HepG2 (cell line): ENCODE measurements around the gene OPN5. TPM values are rescaled to one million over a fixed set of nuclear protein-coding genes. Genes with fewer than 3 reads are reported as not detected.

ENCODE experiments used
- ATAC-seq: fragments of 200-7000 bp; cut with Tn5 transposase; 3 replicates; pipeline ENCODE4 v1.9.1; 2020; ENCODE audit warnings: mild to moderate bottlenecking, moderate library complexity
- BruUV-seq: library from RNA; stranded (reverse); fragments of 400-500 nt; replicated peaks from 2 replicates; lab custom pipeline; 2021; lab: Mats Ljungman, UMichigan
- CTCF ChIA-PET: fragments of 300-600 bp; formaldehyde crosslinking; extraction: SDS; loops from one replicate; lab custom pipeline; 2021; ENCODE audit warnings: low total read pairs, inconsistent platforms, low intra/inter-chr PET ratio; lab: Yijun Ruan, JAX
- POLR2A ChIA-PET: fragments of 350-600 bp; sonication (Branson Sonifier 250); formaldehyde crosslinking; loops from one replicate; lab custom pipeline; 2020; ENCODE audit warnings: antibody characterized with exemption, inconsistent platforms; lab: Yijun Ruan, JAX
- DNase-seq: peaks from one replicate; pipeline ENCODE4 v3.0.0-alpha.2; 2015; ENCODE audit warnings: low spot score
- FAIRE-seq: peaks from 3 replicates; lab custom pipeline; 2011; peaks lifted over from hg19 to GRCh38; lab: Jason Lieb, UNC
- H2AFZ ChIP-seq: one replicate; pipeline ENCODE4 v1.6.1; 2011; ENCODE audit warnings: low read length, inconsistent platforms
- H3K27ac ChIP-seq: fragments of 300-600 bp; 3 replicates; pipeline ENCODE4 v1.8.0; 2011; ENCODE audit warnings: mixed run types, mild to moderate bottlenecking, mixed read lengths, low read length, inconsistent platforms; ENCODE audit not compliant: insufficient read depth; ENCODE audit errors: extremely low read length
- H3K27me3 ChIP-seq, 2 experiments: fragments of 200-600 bp in 1 of 2; 2 replicates in 1 of 2; 3 replicates in 1 of 2; pipeline versions ENCODE4 v1.6.0 to v1.8.0; 2011; ENCODE audit warnings: low read length in 2 of 2, mild to moderate bottlenecking in 2 of 2, moderate library complexity in 2 of 2, inconsistent platforms in 1 of 2; ENCODE audit not compliant: insufficient read depth in 2 of 2, control insufficient read depth in 1 of 2
- H3K36me3 ChIP-seq, 2 experiments: fragments of 200-600 bp in 1 of 2; replicated peaks in 1 of 2; 2 replicates in 1 of 2; 3 replicates in 1 of 2; pipeline versions ENCODE4 v1.5.1 to v1.8.0; 2011; ENCODE audit warnings: low read length in 2 of 2, inconsistent platforms in 1 of 2; ENCODE audit not compliant: insufficient read depth in 2 of 2, control insufficient read depth in 1 of 2
- H3K4me1 ChIP-seq: 2 replicates; pipeline ENCODE4 v1.5.1; 2012; ENCODE audit warnings: low read length, inconsistent platforms; ENCODE audit not compliant: insufficient read depth
- H3K4me2 ChIP-seq: 2 replicates; pipeline ENCODE4 v1.6.0; 2011; ENCODE audit warnings: low read depth, low read length, inconsistent platforms
- H3K4me3 ChIP-seq, 3 experiments: fragments of 200-600 bp in 1 of 3; sonication (generic), shearing (Covaris generic) in 1 of 3; replicated peaks in 1 of 3; 2 replicates each; pipeline ENCODE4 v1.5.1; 2011 to 2016; ENCODE audit warnings: low read length in 3 of 3, inconsistent platforms in 2 of 3, low read depth in 2 of 3, mild to moderate bottlenecking in 2 of 3, control low read depth in 1 of 3, mixed read lengths in 1 of 3; ENCODE audit not compliant: insufficient read depth in 1 of 3
- H3K79me2 ChIP-seq: one replicate; pipeline ENCODE4 v1.6.1; 2011; ENCODE audit warnings: low read length, inconsistent platforms; ENCODE audit not compliant: insufficient read depth
- H3K9ac ChIP-seq: 2 replicates; pipeline ENCODE4 v1.6.0; 2011; ENCODE audit warnings: mild to moderate bottlenecking, low read depth, low read length, inconsistent platforms; ENCODE audit not compliant: insufficient read depth
- H3K9me3 ChIP-seq: 2 replicates; pipeline ENCODE4 v1.5.1; 2012; ENCODE audit warnings: mild to moderate bottlenecking, low read length
- H4K20me1 ChIP-seq: 2 replicates; pipeline ENCODE4 v1.6.0; 2011; ENCODE audit warnings: inconsistent platforms, mild to moderate bottlenecking, low read length, moderate library complexity; ENCODE audit not compliant: insufficient read depth
- CCAR2 ChIP-seq: fragments of 200-400 bp; formaldehyde crosslinking; optimal IDR thresholded peaks from 2 replicates; pipeline ENCODE3; 2018; ENCODE audit warnings: low read depth, mild to moderate bottlenecking, low read length, moderate library complexity
- HNF1A ChIP-seq, 2 experiments: sonication (generic) in 1 of 2; formaldehyde crosslinking in 1 of 2; IDR thresholded peaks; 2 replicates each; pipeline versions ENCODE4 v1.4.0 to v1.6.1; 2016 to 2020; ENCODE audit warnings: borderline replicate concordance in 1 of 2, low read depth in 1 of 2, mild to moderate bottlenecking in 1 of 2, missing genetic modification reagents in 1 of 2
- NFAT5 ChIP-seq: sonication (generic); formaldehyde crosslinking; IDR thresholded peaks from 2 replicates; pipeline ENCODE4 v1.4.0; 2020; ENCODE audit warnings: missing genetic modification reagents
- NR2F6 ChIP-seq, 2 experiments: IDR thresholded peaks; 2 replicates each; pipeline ENCODE4 v1.6.1; 2016; ENCODE audit warnings: antibody characterized with exemption in 1 of 2, mild to moderate bottlenecking in 1 of 2
- REPIN1 ChIP-seq: sonication (generic); formaldehyde crosslinking; IDR thresholded peaks from 2 replicates; pipeline ENCODE4 v1.8.0; 2022; ENCODE audit warnings: missing genetic modification reagents, low read depth, mild to moderate bottlenecking, borderline replicate concordance
- SRSF9 ChIP-seq: fragments of 200-400 bp; formaldehyde crosslinking; IDR thresholded peaks from 2 replicates; pipeline ENCODE4 v1.6.1; 2018; ENCODE audit warnings: borderline replicate concordance, mild to moderate bottlenecking, low read depth, low read length; ENCODE audit not compliant: insufficient read depth, poor library complexity, severe bottlenecking
- ZNF10 ChIP-seq: sonication (generic); formaldehyde crosslinking; IDR thresholded peaks from 2 replicates; pipeline ENCODE4 v1.4.0; 2020; ENCODE audit warnings: mild to moderate bottlenecking, low read depth, missing genetic modification reagents, borderline replicate concordance
- ZNF44 ChIP-seq: sonication (generic); formaldehyde crosslinking; IDR thresholded peaks from 2 replicates; pipeline ENCODE4 v1.5.1; 2020; ENCODE audit warnings: mild to moderate bottlenecking, missing genetic modification reagents
- ZNF607 ChIP-seq: sonication (generic); formaldehyde crosslinking; IDR thresholded peaks from 2 replicates; pipeline ENCODE4 v1.5.1; 2020; ENCODE audit warnings: missing genetic modification reagents, mild to moderate bottlenecking, borderline replicate concordance
- ZNF777 ChIP-seq: sonication (generic); formaldehyde crosslinking; IDR thresholded peaks from 2 replicates; pipeline ENCODE4 v1.4.0; 2020; ENCODE audit warnings: missing genetic modification reagents
- ZSCAN31 ChIP-seq: sonication (generic); formaldehyde crosslinking; IDR thresholded peaks from 2 replicates; pipeline ENCODE4 v1.5.0; 2020; ENCODE audit warnings: low read depth, mild to moderate bottlenecking, missing genetic modification reagents
- WGBS: methylation state at CpG from one replicate; pipeline ENCODE4 v1.1.6; 2017; ENCODE audit warnings: low lambda C conversion rate; 5-methylcytosine and 5-hydroxymethylcytosine counted together
- in situ Hi-C: cut with HindIII; loops from 2 replicates; pipeline ENCODE4 v1.10.0; 2017; ENCODE audit warnings: low pct_unique_long_range_greater_than_20kb; ENCODE audit not compliant: extremely low pct_ligation_motif_present
- intact Hi-C: fragments of 100-400 bp; cut with micrococcal nuclease; formaldehyde crosslinking; loops from one replicate; pipeline ENCODE4 v1.10.0; 2022; ENCODE audit not compliant: unreplicated experiment
- polyA plus RNA-seq, 8 experiments: library from polyadenylated mRNA; depleted of rRNA in 3 of 8; stranded (reverse) in 7 of 8; unstranded in 1 of 8; fragments of >200 nt; fragmentation: Illumina TruSeq in 4 of 8; extraction: Trizol in 4 of 8; gene quantifications; 2 replicates each; pipeline versions ENCODE4 v1.2.1 to v1.2.3, GENCODE V29; 2011 to 2016; ENCODE audit warnings: low read depth in 4 of 8, missing spikeins in 1 of 8, mixed read lengths in 1 of 8; ENCODE audit not compliant: insufficient read depth in 1 of 8
- total RNA-seq, 5 experiments: library from RNA; depleted of rRNA; stranded (reverse); fragments of >200 nt; fragmentation: Illumina TruSeq; extraction: Trizol; gene quantifications; 2 replicates each; pipeline ENCODE4 v1.2.3, GENCODE V29; 2016; ENCODE audit warnings: low read depth in 1 of 5
- TF ChIP-seq, protein P1 (sequence below): IDR thresholded peaks from 2 replicates; pipeline ENCODE4 v1.6.1; 2016; ENCODE audit warnings: control low read depth

Gene OPN5
- total and polyA plus RNA-seq, 2 of the 13 experiments (the other 11 are each of a cell fraction or from before 2014, with no cell fraction given): not detected

- no peak for TF ChIP-seq ZSCAN31 (CRISPR knock-in tag)
- no peak for TF ChIP-seq ZNF607
- TF ChIP-seq ZNF44 (CRISPR knock-in tag): no peak
These were observed 19.3 kb upstream of the OPN5 start (continued) for GRCh38 chr6:47762502-47762901.

- ATAC-seq: no peak
- 26% methylated on average over 3 of the region's 3 CpGs for WGBS
- FAIRE-seq: no peak
- POLR2A ChIA-PET: no interaction called here
- in situ Hi-C loops (no loop called here), intact Hi-C loops (no loop called here)
- CTCF ChIA-PET: no interaction called here
- Histone ChIP-seq H3K36me3 (no peaks in the 10 kb centered on the region), H3K4me1 (no peaks in the 10 kb centered on the region), H3K4me2 (no peak overlapping the region), H3K4me3 (no peak overlapping the region), H3K9ac (no peak overlapping the region), H4K20me1 (no peaks in the 10 kb centered on the region), H3K79me2 (no peaks in the 10 kb centered on the region), H3K27me3 (0 out of 5 replicates have a peak, but pooled peaks cover 0 to 5% of the 10 kb centered on the region in 2 experiments), H2AFZ (no peak overlapping the region), H3K9me3 (no peaks in the 10 kb centered on the region), H3K27ac (no peak overlapping the region)
- DNase-seq: no peak
- BruUV-seq: no TSS peak
- no peak for TF ChIP-seq NFAT5 (CRISPR knock-in tag)
- TF ChIP-seq ZNF10: no peak
- TF ChIP-seq NR2F6 (IDR thresholded peaks at IDR 0.05): no peak
- no peak for TF ChIP-seq NR2F6 (CRISPR knock-in tag; IDR thresholded peaks at IDR 0.05)
- TF ChIP-seq CCAR2: no peak
- TF ChIP-seq REPIN1 (CRISPR knock-in tag): no peak
- TF ChIP-seq, protein P1, sequence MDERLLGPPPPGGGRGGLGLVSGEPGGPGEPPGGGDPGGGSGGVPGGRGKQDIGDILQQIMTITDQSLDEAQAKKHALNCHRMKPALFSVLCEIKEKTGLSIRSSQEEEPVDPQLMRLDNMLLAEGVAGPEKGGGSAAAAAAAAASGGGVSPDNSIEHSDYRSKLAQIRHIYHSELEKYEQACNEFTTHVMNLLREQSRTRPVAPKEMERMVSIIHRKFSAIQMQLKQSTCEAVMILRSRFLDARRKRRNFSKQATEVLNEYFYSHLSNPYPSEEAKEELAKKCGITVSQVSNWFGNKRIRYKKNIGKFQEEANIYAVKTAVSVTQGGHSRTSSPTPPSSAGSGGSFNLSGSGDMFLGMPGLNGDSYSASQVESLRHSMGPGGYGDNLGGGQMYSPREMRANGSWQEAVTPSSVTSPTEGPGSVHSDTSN (CRISPR knock-in tag): no peak
- TF ChIP-seq SRSF9: no peak
- TF ChIP-seq HNF1A (IDR thresholded peaks at IDR 0.05; ENCODE audit: low read depth): no peak
- no peak for TF ChIP-seq HNF1A (CRISPR knock-in tag; IDR thresholded peaks at IDR 0.05; ENCODE audit: borderline replicate concordance)
- no peak for TF ChIP-seq ZNF777 (CRISPR knock-in tag)
These were observed 15.4 kb upstream of the OPN5 start for GRCh38 chr6:47766445-47766844.
